ENCODE results near the gene UTF1.
"Not testable (repeated sequence)": the region's sequence is repeated elsewhere in the genome, so short reads cannot be mapped to it uniquely, and the experiment has no call there.

- TF ChIP-seq TAF1 (IDR thresholded peaks at IDR 0.05; ENCODE audit: borderline replicate concordance, low read depth, low read length); POLR2AphosphoS5 (IDR thresholded peaks at IDR 0.05; ENCODE audit: low read depth, low read length): not testable (repeated sequence)
These were observed 35.0 kb downstream of the UTF1 start for GRCh38 chr10:133265052-133265451.

Data from GM12892 (cell line).